Measurements from ENCODE around the gene PDIA2.

Gene PDIA2

GRCh38 chr16:280005-280460 is 2.9 kb upstream of the PDIA2 start:
- DNase-seq (ENCODE audit: low spot score), result no peak

GRCh38 chr16:280552-280951 is 2.4 kb upstream of the PDIA2 start, which contains the start of gene ARHGDIG:
TSS of gene ARHGDIG (plus strand) at chr16:280591. CDS start at chr16:280681, 90 bp downstream.
- no peak for DNase-seq (ENCODE audit: low spot score)

- no peak for DNase-seq (ENCODE audit: low spot score)
Observed at GRCh38 chr16:280991-281659, 1.8 kb upstream of the PDIA2 start.

GRCh38 chr16:281660-282255 is 1.2 kb upstream of the PDIA2 start:
- no peak for DNase-seq (ENCODE audit: low spot score)

GRCh38 chr16:282491-282890 is 473 bp upstream of the PDIA2 start:
- DNase-seq (ENCODE audit: low spot score), result no peak

GRCh38 chr16:284204-285120 is 1.5 kb downstream of the PDIA2 start:
- DNase-seq (ENCODE audit: low spot score), result no peak

- DNase-seq (ENCODE audit: low spot score), result no peak
Observed at GRCh38 chr16:285146-286055, 2.4 kb downstream of the PDIA2 start.

GRCh38 chr16:286491-287297 is 3.7 kb downstream of the PDIA2 start:
- DNase-seq (ENCODE audit: low spot score), result no peak

- no peak for DNase-seq (ENCODE audit: low spot score)
Observed at GRCh38 chr16:287298-287811, 4.4 kb downstream of the PDIA2 start.

- no peak for DNase-seq (ENCODE audit: low spot score)
Observed at GRCh38 chr16:287981-288920, 5.3 kb downstream of the PDIA2 start.

GRCh38 chr16:289395-289997 is 6.5 kb downstream of the PDIA2 start:
- no peak for DNase-seq (ENCODE audit: low spot score)

GRCh38 chr16:290015-290680 is 7.2 kb downstream of the PDIA2 start:
- DNase-seq (ENCODE audit: low spot score), result no peak

GRCh38 chr16:290681-291405 is 7.9 kb downstream of the PDIA2 start:
- no peak for DNase-seq (ENCODE audit: low spot score)

GRCh38 chr16:291539-291938 is 8.6 kb downstream of the PDIA2 start:
- no peak for DNase-seq (ENCODE audit: low spot score)

- DNase-seq (ENCODE audit: low spot score), result no peak
Observed at GRCh38 chr16:293043-293775, 10.2 kb downstream of the PDIA2 start.

GRCh38 chr16:296276-296675 is 13.3 kb downstream of the PDIA2 start:
- DNase-seq (ENCODE audit: low spot score), result no peak
